GM23248 (cell line): Measurements from ENCODE around the gene EFCAB13.

Experiments used
- EZH2 ChIP-seq: fragments of 200-600 bp; sonication (generic); IDR thresholded peaks from 2 replicates; pipeline ENCODE4 v1.6.1; 2018; ENCODE audit warnings: antibody characterized with exemption, mild to moderate bottlenecking; ENCODE audit not compliant: insufficient read depth, poor library complexity, severe bottlenecking
- EZH2phosphoT487 ChIP-seq: fragments of 200-600 bp; sonication (generic); IDR thresholded peaks from 2 replicates; pipeline ENCODE4 v1.6.1; 2018; ENCODE audit warnings: antibody characterized with exemption, moderate library complexity, mild to moderate bottlenecking, low read depth; ENCODE audit not compliant: insufficient read depth

GRCh38 chr17:47287639-47288038 is 36.1 kb upstream of the EFCAB13 start:
- no peak for TF ChIP-seq EZH2phosphoT487
- no peak for TF ChIP-seq EZH2
